ENCODE measurements around the gene ARPC2. TPM values are rescaled to one million over a fixed set of nuclear protein-coding genes. Genes with fewer than 3 reads are reported as not detected.

The ARPC2 gene
- total RNA-seq, 1 experiment from 2014 or later: 273 TPM

DNA sequence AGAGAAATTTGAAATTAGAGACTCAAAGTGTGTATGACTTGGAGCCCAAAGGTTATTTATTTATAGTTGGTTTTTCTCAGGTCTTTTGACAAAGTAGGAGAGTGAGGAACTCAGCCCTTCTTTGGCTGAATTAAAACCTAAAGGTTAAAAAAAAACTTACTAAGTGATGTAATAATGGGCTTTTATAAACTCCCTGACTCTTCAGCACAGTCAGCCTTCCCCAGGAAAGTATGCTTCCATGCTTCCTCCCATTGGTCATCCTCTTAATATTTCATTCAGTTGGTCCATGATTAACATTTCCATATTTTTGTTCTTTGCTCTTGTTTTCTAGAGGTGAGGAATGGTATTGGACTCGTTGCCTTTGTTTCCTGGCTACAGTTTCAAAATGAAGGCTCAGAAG, 7.2 kb downstream of the ARPC2 start:
- intact Hi-C loops (cut with micrococcal nuclease; ENCODE audit: unreplicated experiment): no loop called here
- Histone ChIP-seq H3K27me3 (ENCODE audit: insufficient read depth, low read depth) (no peaks in the 10 kb centered on the region), H3K79me2 (ENCODE audit: low read depth) (peaks cover 60% of the 10 kb centered on the region), H3K4me3 (no peak overlapping the region), H3K27ac (peak overlapping the region; percentile 16; the same call in 1 of the 2 replicates), H3K9me2 (ENCODE audit: insufficient read depth) (no peaks in the 10 kb centered on the region), H3K4me2 (no peak overlapping the region), H3F3A (ENCODE audit: insufficient read depth, low read depth) (peaks cover 21% of the 10 kb centered on the region), H3K4me1 (replicated peaks; ENCODE audit: insufficient read depth) (peaks cover 27% of the 10 kb centered on the region), H4K20me1 (ENCODE audit: insufficient read depth) (peaks cover 39% of the 10 kb centered on the region), H3K9me3 (ENCODE audit: insufficient read depth, low read depth) (no peaks in the 10 kb centered on the region), H3K36me3 (ENCODE audit: low read depth) (peaks cover 47% of the 10 kb centered on the region), H2AFZ (no peak overlapping the region)
- POLR2A ChIA-PET (ENCODE audit: unreplicated experiment): no interaction called here
- TF ChIP-seq EZH2 (IDR thresholded peaks at IDR 0.05; ENCODE audit: low read depth): no peak
- TF ChIP-seq, protein P1, sequence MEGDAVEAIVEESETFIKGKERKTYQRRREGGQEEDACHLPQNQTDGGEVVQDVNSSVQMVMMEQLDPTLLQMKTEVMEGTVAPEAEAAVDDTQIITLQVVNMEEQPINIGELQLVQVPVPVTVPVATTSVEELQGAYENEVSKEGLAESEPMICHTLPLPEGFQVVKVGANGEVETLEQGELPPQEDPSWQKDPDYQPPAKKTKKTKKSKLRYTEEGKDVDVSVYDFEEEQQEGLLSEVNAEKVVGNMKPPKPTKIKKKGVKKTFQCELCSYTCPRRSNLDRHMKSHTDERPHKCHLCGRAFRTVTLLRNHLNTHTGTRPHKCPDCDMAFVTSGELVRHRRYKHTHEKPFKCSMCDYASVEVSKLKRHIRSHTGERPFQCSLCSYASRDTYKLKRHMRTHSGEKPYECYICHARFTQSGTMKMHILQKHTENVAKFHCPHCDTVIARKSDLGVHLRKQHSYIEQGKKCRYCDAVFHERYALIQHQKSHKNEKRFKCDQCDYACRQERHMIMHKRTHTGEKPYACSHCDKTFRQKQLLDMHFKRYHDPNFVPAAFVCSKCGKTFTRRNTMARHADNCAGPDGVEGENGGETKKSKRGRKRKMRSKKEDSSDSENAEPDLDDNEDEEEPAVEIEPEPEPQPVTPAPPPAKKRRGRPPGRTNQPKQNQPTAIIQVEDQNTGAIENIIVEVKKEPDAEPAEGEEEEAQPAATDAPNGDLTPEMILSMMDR (conservative IDR thresholded peaks at IDR 0.05): no peak
- no peak for DNase-seq
- BruUV-seq (replicated peaks): no TSS peak
- CTCF ChIA-PET: no interaction called here

DNA sequence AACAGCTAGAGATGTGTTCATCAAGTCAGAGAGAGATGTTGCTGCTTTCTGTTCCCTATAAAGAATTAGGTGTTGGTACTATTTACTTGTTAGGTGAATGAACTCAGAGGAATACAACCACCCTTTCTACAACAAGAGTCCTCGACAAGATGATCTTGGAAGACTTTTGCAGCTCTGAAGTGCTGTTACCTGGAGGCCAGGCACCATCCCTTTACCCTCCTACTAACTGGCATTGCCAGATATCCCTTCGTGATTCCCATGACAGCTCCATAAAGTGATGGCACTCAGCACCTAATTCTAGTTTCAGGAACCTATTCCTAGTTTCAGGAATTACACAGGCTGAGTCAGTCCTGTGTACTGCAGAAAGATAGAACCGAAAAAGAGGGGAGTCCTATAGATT, 9.9 kb downstream of the ARPC2 start:
- no peaks in the 10 kb centered on the region for H3K27me3 ChIP-seq (ENCODE audit: insufficient read depth, low read depth)
- no peaks in the 10 kb centered on the region for H3K9me2 ChIP-seq (ENCODE audit: insufficient read depth)
- H2AFZ ChIP-seq: no peak overlapping the region
- H3K36me3 ChIP-seq (ENCODE audit: low read depth): peaks cover 69% of the 10 kb centered on the region
- ChIA-PET CTCF (interaction anchor here (0.6 to 0.7 kb wide), 2 partner anchors 10 to 135 kb away, joined by 4 to 7 read pairs; no protein-coding TSS in a partner anchor), POLR2A (ENCODE audit: unreplicated experiment) (no interaction called here)
- peaks cover 45% of the 10 kb centered on the region for H3K79me2 ChIP-seq (ENCODE audit: low read depth)
- intact Hi-C loops (cut with micrococcal nuclease; ENCODE audit: unreplicated experiment): no loop called here
- no peak for DNase-seq
- no peak for TF ChIP-seq EZH2 (IDR thresholded peaks at IDR 0.05; ENCODE audit: low read depth)
- TF ChIP-seq, protein P1 (conservative IDR thresholded peaks at IDR 0.05): no peak
- peaks cover 32% of the 10 kb centered on the region for H3K4me1 ChIP-seq (replicated peaks; ENCODE audit: insufficient read depth)
- H4K20me1 ChIP-seq (ENCODE audit: insufficient read depth): peaks cover 13% of the 10 kb centered on the region
- BruUV-seq (replicated peaks): no TSS peak
- H3F3A ChIP-seq (ENCODE audit: insufficient read depth, low read depth): peaks cover 32% of the 10 kb centered on the region
- no peaks in the 10 kb centered on the region for H3K9me3 ChIP-seq (ENCODE audit: insufficient read depth, low read depth)
- H3K27ac ChIP-seq: no peak overlapping the region
- no peak overlapping the region for H3K4me2 ChIP-seq
- no peak overlapping the region for H3K4me3 ChIP-seq

DNA sequence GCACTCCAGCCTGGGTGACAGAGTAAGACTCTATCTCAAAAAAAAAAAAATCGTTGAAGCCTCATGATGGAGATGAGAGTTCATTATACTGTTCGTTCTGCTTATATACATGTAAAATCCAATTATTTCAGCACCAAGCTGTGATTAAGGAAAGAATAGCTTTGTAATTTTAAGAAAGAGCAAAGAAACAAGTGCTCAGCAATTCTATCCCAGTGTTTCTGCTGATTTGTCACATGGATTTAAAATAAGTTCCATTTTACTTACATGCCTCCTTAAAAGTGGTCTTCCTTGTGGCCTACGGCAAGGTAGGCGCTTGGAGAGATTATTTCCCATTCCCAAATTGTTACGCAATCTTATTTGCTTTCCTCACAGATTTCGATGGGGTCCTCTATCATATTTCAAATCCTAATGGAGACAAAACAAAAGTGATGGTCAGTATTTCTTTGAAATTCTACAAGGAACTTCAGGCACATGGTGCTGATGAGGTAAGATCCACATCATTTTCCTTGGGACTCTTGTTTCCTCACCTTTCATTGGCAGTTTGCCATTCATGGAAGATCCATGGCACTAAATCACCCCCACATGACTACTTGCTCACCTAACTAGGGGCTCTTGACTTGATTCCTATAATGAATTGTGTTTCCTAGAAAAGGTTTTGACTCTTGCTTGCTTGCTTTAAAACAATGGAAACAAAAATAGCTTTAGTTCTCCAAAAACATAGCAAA, 11.5 kb downstream of the ARPC2 start:
- Histone ChIP-seq H3K9me3 (ENCODE audit: insufficient read depth, low read depth) (no peaks in the 10 kb centered on the region), H3K36me3 (ENCODE audit: low read depth) (peaks cover 71% of the 10 kb centered on the region), H3K4me2 (peak overlapping the region; percentile 51), H3K4me1 (replicated peaks; ENCODE audit: insufficient read depth) (peaks cover 32% of the 10 kb centered on the region), H3K79me2 (ENCODE audit: low read depth) (peaks cover 29% of the 10 kb centered on the region), H3F3A (ENCODE audit: insufficient read depth, low read depth) (peaks cover 32% of the 10 kb centered on the region), H4K20me1 (ENCODE audit: insufficient read depth) (0 out of 2 replicates have a peak, but pooled peaks cover 5% of the 10 kb centered on the region), H3K27me3 (ENCODE audit: insufficient read depth, low read depth) (no peaks in the 10 kb centered on the region), H3K27ac (peak overlapping the region; percentile 81), H3K9me2 (ENCODE audit: insufficient read depth) (no peaks in the 10 kb centered on the region), H3K4me3 (no peak overlapping the region), H2AFZ (no peak overlapping the region)
- TSS peak; percentile 86 for BruUV-seq (replicated peaks)
- TF ChIP-seq, protein P1 (conservative IDR thresholded peaks at IDR 0.05): no peak
- TF ChIP-seq EZH2 (IDR thresholded peaks at IDR 0.05; ENCODE audit: low read depth): no peak
- DNase-seq: no peak
- ChIA-PET CTCF (no interaction called here), POLR2A (ENCODE audit: unreplicated experiment) (no interaction called here)
- intact Hi-C loops (cut with micrococcal nuclease; ENCODE audit: unreplicated experiment): loop anchor here (2.0 kb wide), 1 partner anchor 70 kb away; no protein-coding TSS in a partner anchor
